Hepatocyte (in vitro differentiated cells): ENCODE results near the gene PEX7.

ENCODE experiments used
- CTCF ChIP-seq: fragments of 200-600 bp; sonication (generic); IDR thresholded peaks from 2 replicates; pipeline ENCODE4 v1.5.1; 2016; ENCODE audit warnings: antibody characterized with exemption, mild to moderate bottlenecking; ENCODE audit not compliant: poor library complexity
- EZH2 ChIP-seq: fragments of 200-600 bp; sonication (generic); IDR thresholded peaks from 2 replicates; pipeline ENCODE4 v1.6.1; 2016; ENCODE audit warnings: antibody characterized with exemption, mild to moderate bottlenecking, borderline replicate concordance
- EZH2phosphoT487 ChIP-seq: fragments of 200-600 bp; sonication (generic); IDR thresholded peaks from one replicate; pipeline ENCODE4 v1.6.1; 2018; ENCODE audit warnings: antibody characterized with exemption, mild to moderate bottlenecking, low read depth, moderate library complexity; ENCODE audit not compliant: unreplicated experiment, severe bottlenecking

- TF ChIP-seq CTCF (no peak), EZH2 (no peak), EZH2phosphoT487 (no peak)
Observed at GRCh38 chr6:136914947-136915346, 92.6 kb downstream of the PEX7 start.
